HG03060 (cell line): ENCODE results near the gene DPP6.

Source experiments
- ATAC-seq: cut with Tn5 transposase; IDR thresholded peaks from one replicate; pipeline ENCODE4 v1.9.1; 2021; ENCODE audit warnings: low read depth, moderate number of reproducible peaks; ENCODE audit not compliant: unreplicated experiment

Gene DPP6

DNA sequence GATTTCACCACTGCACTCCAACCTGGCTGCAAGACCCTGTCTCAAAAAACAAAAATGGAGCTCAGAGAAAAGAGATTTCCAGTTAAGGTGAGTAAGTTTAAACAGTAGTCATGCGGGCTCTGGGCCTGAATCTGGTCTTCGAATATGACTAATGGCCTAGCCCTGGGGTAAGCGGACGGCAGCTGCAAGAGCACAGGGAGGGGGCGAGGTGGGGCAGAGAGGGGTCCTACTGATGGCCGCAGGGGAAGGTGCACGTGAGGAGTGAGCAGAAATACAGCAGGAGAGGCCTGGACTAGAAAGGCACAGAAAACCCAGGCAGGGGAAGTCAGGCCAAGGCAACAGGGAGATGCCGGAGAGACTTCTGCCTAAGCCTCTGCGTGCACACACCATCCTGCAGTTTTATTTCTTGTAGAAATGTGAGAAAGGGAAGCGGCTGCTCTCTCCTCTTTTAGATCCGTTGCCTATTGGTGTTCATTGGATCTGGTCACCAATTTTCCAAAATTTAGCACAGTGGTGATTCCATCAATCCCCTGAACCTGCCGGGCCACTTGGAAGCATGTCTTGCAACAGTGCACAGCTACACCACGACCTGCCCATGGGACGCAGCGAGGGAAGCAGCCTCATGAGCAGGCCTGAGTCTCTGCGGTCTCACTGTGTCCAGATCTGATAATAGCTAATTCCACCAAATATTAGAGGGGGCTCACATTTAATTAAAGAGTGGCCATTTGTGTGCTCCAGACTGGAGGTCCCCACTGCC lies 811.7 kb downstream of the DPP6 start:
- ATAC-seq, result no peak

DNA sequence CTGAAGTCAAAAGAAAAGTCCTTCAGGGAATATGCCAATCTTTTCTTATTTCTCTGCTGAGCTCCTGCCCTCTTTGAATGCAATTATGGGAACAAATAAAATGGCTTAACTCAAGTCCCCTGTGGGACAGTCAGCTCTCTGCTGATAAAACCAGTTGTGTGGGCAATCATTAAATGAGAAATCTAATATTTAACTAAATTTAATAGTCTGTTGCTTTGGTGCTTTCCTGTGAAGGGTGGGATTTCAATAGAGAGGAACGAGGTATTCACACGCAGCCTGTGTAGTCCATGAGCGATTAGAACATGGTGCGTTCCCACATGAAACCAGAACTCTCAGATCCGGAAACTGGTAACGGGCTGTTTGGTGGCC lies 812.3 kb downstream of the DPP6 start:
- ATAC-seq, result no peak

DNA sequence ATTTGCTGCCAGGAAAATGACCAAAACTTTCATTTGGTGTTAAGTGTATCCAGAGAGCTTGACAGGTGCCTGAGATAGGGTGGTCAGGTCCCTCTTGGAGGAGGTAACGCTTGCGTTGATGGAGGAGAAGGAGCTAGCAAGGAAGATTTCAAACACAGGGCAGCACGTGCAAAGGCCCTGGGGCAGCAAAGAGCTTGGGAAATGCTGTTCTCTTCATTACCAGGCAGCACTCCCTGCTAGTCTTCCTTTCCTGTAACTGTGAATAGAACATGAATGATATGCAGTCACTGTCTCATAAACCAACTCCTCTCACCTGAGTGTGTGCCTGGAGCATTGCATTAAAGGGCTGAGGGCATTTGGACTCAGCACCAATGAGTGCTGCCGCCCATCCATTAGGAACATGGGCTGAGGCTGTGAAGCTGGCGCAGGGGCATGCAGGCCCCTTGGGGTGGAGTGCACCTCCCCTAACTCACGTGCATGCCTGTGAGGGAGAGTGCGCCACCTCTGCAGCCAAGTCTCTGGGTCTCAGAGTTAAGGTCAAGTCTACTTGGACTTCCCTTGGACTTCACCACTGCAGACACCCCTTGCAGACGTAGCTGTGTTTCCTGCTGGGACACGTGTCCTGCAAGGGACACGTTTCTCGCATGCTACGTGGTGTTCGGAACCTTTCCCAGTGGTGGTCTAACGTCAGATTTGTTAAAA lies 813.9 kb downstream of the DPP6 start:
- no peak for ATAC-seq

DNA sequence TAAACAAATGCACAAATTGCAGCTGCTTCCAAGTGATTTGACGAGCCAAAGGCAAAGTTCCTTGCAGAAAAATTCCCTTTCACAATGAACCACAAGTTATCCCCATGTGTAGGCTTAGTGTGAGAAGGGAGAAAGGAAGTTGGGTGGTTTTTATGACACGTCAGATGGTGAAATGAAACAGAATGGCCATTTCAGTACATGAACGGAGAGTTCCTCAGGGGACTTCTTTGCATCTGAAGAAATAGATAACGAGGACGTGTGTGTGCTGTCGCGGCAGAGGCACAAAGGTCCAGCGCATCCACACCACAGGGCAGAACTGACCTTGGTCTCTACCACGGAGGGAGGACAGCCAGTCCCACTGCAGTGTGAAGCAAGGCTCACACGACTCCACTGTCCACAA lies 814.9 kb downstream of the DPP6 start:
- ATAC-seq, result peak; percentile 63

- no peak for ATAC-seq
Observed at GRCh38 chr7:154868921-154869320, 816.7 kb downstream of the DPP6 start.

DNA sequence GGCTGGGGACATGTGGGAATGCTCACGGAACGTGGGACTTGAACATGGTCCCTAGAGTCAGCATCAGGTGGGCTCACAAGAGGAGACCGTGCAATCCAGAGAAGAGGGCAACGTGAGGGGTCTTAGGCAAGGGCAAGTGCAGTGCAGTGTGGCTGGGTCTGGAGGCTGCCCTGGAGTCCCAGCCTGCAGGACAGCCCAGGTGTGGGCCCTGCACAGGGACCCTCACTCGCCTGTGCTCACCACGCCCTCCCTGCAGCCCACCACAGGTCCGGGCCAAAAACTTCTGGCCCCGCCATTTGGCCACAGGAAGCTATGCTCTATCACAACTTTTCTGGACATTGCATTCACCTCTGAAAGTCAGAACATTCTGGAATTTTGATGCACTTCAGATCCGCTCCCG lies 817.2 kb downstream of the DPP6 start:
- ATAC-seq, result no peak

- no peak for ATAC-seq
Observed at GRCh38 chr7:154871507-154871906, 819.3 kb downstream of the DPP6 start.

- no peak for ATAC-seq
Observed at GRCh38 chr7:154871928-154872750, 819.9 kb downstream of the DPP6 start.

- ATAC-seq, result no peak
Observed at GRCh38 chr7:154872811-154873499, 820.8 kb downstream of the DPP6 start.

GRCh38 chr7:154873500-154874121 lies 821.4 kb downstream of the DPP6 start:
- no peak for ATAC-seq

GRCh38 chr7:154874409-154875113 lies 822.4 kb downstream of the DPP6 start:
- no peak for ATAC-seq

- ATAC-seq, result no peak
Observed at GRCh38 chr7:154875297-154875696, 823.1 kb downstream of the DPP6 start.

GRCh38 chr7:154876516-154876915 lies 824.3 kb downstream of the DPP6 start:
- no peak for ATAC-seq

GRCh38 chr7:154877031-154877430 lies 824.8 kb downstream of the DPP6 start:
- no peak for ATAC-seq

DNA sequence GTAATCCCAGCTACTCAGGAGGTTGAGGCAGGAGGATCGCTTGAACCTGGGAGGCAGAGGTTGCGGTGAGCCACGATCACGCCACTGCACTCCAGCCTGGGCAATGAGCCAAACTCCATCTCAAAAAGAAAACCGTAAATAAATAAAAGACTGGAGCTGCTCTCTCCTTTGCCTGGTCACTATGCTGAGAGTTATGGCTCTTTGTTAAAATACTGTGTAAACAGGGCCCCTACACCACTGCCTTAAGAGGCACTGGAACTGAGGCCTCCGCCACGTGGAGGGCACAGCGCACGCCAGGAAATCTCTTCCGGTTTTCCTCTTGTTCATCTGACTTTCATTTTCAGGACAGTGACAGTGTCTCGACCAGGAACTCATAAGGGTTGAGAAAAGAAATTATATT lies 827.4 kb downstream of the DPP6 start:
- ATAC-seq, result no peak

- no peak for ATAC-seq
Observed at GRCh38 chr7:154880513-154880912, 828.3 kb downstream of the DPP6 start.

GRCh38 chr7:154881026-154881425 lies 828.8 kb downstream of the DPP6 start:
- no peak for ATAC-seq

DNA sequence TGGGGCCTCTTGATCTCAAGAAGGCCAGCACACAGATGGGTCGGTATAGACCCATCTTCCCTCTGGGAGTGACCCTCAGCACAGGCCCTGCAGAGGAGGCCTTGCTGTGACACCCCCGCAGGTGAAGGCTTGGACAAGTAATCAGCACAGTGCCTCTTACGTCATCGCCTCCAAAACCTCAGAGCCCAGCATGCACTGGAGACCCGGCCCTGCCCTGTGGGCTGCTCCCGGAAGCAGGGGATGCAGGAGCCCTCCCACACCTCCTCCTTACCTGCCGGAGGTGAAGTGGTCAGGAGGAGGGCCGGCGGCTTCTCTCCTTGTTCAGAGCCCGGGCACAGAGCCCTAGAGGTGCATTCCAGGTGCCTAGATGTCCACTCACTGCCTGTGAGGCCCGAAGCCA lies 829.3 kb downstream of the DPP6 start:
- ATAC-seq, result no peak

GRCh38 chr7:154882931-154883474 lies 830.8 kb downstream of the DPP6 start:
- ATAC-seq, result no peak
